HepG2 (cell line): ENCODE results near the gene TIMM23. TPM values are rescaled to one million over a fixed set of nuclear protein-coding genes. Genes with fewer than 3 reads are reported as not detected.

Source experiments
- DNMT3B ChIP-seq: conservative IDR thresholded peaks from 2 replicates; pipeline ENCODE4 v1.6.1; 2016; ENCODE audit warnings: missing biosample characterization, control low read depth
- ETV5 ChIP-seq: IDR thresholded peaks from 2 replicates; pipeline ENCODE4 v1.6.1; 2018; ENCODE audit warnings: missing biosample characterization, missing genetic modification reagents, inconsistent platforms, borderline replicate concordance
- MAX ChIP-seq: IDR thresholded peaks from 2 replicates; pipeline ENCODE4 v1.6.1; 2012; ENCODE audit warnings: inconsistent platforms
- POLR2AphosphoS2 ChIP-seq: IDR thresholded peaks from 2 replicates; pipeline ENCODE4 v1.6.1; 2011; ENCODE audit warnings: low read depth, low read length, improper control_type of control experiment
- RNF219 ChIP-seq: sonication (generic); formaldehyde crosslinking; IDR thresholded peaks from 2 replicates; pipeline ENCODE4 v1.5.0; 2020; ENCODE audit warnings: mild to moderate bottlenecking, missing genetic modification reagents
- SP5 ChIP-seq: IDR thresholded peaks from 2 replicates; pipeline ENCODE4 v1.6.1; 2016; ENCODE audit warnings: low read depth, borderline replicate concordance
- TRAFD1 ChIP-seq: sonication (generic); formaldehyde crosslinking; IDR thresholded peaks from 2 replicates; pipeline ENCODE4 v1.5.1; 2020; ENCODE audit warnings: missing genetic modification reagents, mild to moderate bottlenecking, borderline replicate concordance
- ZBTB2 ChIP-seq: sonication (generic); formaldehyde crosslinking; IDR thresholded peaks from 2 replicates; pipeline ENCODE4 v1.8.0; 2022; ENCODE audit warnings: low read depth, missing genetic modification reagents
- ZBTB34 ChIP-seq: sonication (generic); formaldehyde crosslinking; IDR thresholded peaks from 2 replicates; pipeline ENCODE4 v1.8.0; 2022; ENCODE audit warnings: mild to moderate bottlenecking, missing genetic modification reagents
- ZNF253 ChIP-seq: sonication (generic); formaldehyde crosslinking; IDR thresholded peaks from 2 replicates; pipeline ENCODE4 v1.8.0; 2022; ENCODE audit warnings: mild to moderate bottlenecking, missing genetic modification reagents, borderline replicate concordance
- ZNF280D ChIP-seq: sonication (generic); formaldehyde crosslinking; IDR thresholded peaks from 2 replicates; pipeline ENCODE4 v1.5.1; 2020; ENCODE audit warnings: mild to moderate bottlenecking, missing genetic modification reagents
- ZNF382 ChIP-seq: sonication (generic); formaldehyde crosslinking; IDR thresholded peaks from 2 replicates; pipeline ENCODE4 v1.5.0; 2020; ENCODE audit warnings: missing genetic modification reagents, mild to moderate bottlenecking, borderline replicate concordance
- ZNF431 ChIP-seq: sonication (generic); formaldehyde crosslinking; IDR thresholded peaks from 2 replicates; pipeline ENCODE4 v1.9.0; 2022; ENCODE audit warnings: missing genetic modification reagents, low read depth, mild to moderate bottlenecking, borderline replicate concordance
- polyA plus RNA-seq, 8 experiments: library from polyadenylated mRNA; depleted of rRNA in 3 of 8; stranded (reverse) in 7 of 8; unstranded in 1 of 8; fragments of >200 nt; fragmentation: Illumina TruSeq in 4 of 8; extraction: Trizol in 4 of 8; gene quantifications; 2 replicates each; pipeline versions ENCODE4 v1.2.1 to v1.2.3, GENCODE V29; 2011 to 2016; ENCODE audit warnings: low read depth in 4 of 8, missing spikeins in 1 of 8, mixed read lengths in 1 of 8; ENCODE audit not compliant: insufficient read depth in 1 of 8
- total RNA-seq, 5 experiments: library from RNA; depleted of rRNA; stranded (reverse); fragments of >200 nt; fragmentation: Illumina TruSeq; extraction: Trizol; gene quantifications; 2 replicates each; pipeline ENCODE4 v1.2.3, GENCODE V29; 2016; ENCODE audit warnings: low read depth in 1 of 5

TIMM23 gene
- total and polyA plus RNA-seq, 2 of the 13 experiments (the other 11 are each of a cell fraction or from before 2014, with no cell fraction given), result 80.2 to 98.6 TPM

GRCh38 chr10:46052057-46052790, 79.9 kb downstream of the TIMM23 start (continued):
- TF ChIP-seq ZNF280D (CRISPR knock-in tag), result peak; percentile 92; the same call in 1 of the 2 replicates
- TF ChIP-seq POLR2AphosphoS2, result no peak
- no peak for TF ChIP-seq RNF219 (CRISPR knock-in tag)
- TF ChIP-seq ZBTB34, result peak; percentile 88; the same call in 1 of the 2 replicates
- TF ChIP-seq ZNF431 (CRISPR knock-in tag), result peak; percentile 78; the same call in 1 of the 2 replicates
- no peak for TF ChIP-seq TRAFD1 (CRISPR knock-in tag)
- no peak; the same call in 1 of the 2 replicates for TF ChIP-seq DNMT3B (CRISPR knock-in tag)
- no peak for TF ChIP-seq ZNF382 (CRISPR knock-in tag)
- TF ChIP-seq ETV5 (CRISPR knock-in tag), result peak; percentile 100
- no peak for TF ChIP-seq ZBTB2 (CRISPR knock-in tag)
- no peak; the same call in none of the 2 replicates for TF ChIP-seq SP5
- peak; percentile 37; the same call in 1 of the 2 replicates for TF ChIP-seq MAX
- no peak for TF ChIP-seq ZNF253 (CRISPR knock-in tag)
